ENCODE data around the gene UNK. TPM values are rescaled to one million over a fixed set of nuclear protein-coding genes. Genes with fewer than 3 reads are reported as not detected.

Gene UNK
- total and polyA plus RNA-seq, 2 of the 13 experiments (the other 11 are each of a cell fraction or from before 2014, with no cell fraction given) = 31.6 to 33.0 TPM

- peaks cover 32% of the 10 kb centered on the region for H4K20me1 ChIP-seq (ENCODE audit: insufficient read depth, low read length)
- H2AFZ ChIP-seq (ENCODE audit: low read length) = no peak overlapping the region
- intact Hi-C loops (cut with micrococcal nuclease; ENCODE audit: unreplicated experiment) = no loop called here
- no peaks in the 10 kb centered on the region for H3K9me3 ChIP-seq (ENCODE audit: low read length)
- 96% methylated on average over 4 of the region's 4 CpGs for WGBS (ENCODE audit: low lambda C conversion rate)
- peaks cover 23% of the 10 kb centered on the region for H3K79me2 ChIP-seq (ENCODE audit: insufficient read depth, low read length)
- ChIA-PET POLR2A (interaction anchor here (2.1 to 13.1 kb wide), 7 partner anchors 11 to 102 kb away, joined by 5 to 390 read pairs (median 25); partner anchors contain the start of genes GALK1, TRIM47, UNC13D and UNK), CTCF (ENCODE audit: low intra/inter-chr PET ratio, low total read pairs) (no interaction called here)
- no peak overlapping the region for H3K4me2 ChIP-seq (ENCODE audit: low read depth, low read length)
- no peaks in the 10 kb centered on the region; a peak in 1 of 5 replicates for H3K27me3 ChIP-seq (ENCODE audit: control insufficient read depth in 1 of 2, insufficient read depth in 2 of 2, low read length in 2 of 2)
- TF ChIP-seq ZNF431 (CRISPR knock-in tag; IDR thresholded peaks at IDR 0.05; ENCODE audit: borderline replicate concordance, low read depth) (no peak), TBX3 (IDR thresholded peaks at IDR 0.05; ENCODE audit: borderline replicate concordance) (peak; percentile 10; the same call in 1 of the 2 replicates), FUBP1 (CRISPR knock-in tag; IDR thresholded peaks at IDR 0.05; ENCODE audit: borderline replicate concordance) (no peak), PATZ1 (CRISPR knock-in tag; IDR thresholded peaks at IDR 0.05) (no peak), MEF2D (CRISPR knock-in tag; IDR thresholded peaks at IDR 0.05) (no peak), NFIB (CRISPR knock-in tag; IDR thresholded peaks at IDR 0.05; ENCODE audit: borderline replicate concordance) (0 out of 2 replicates have a peak, but pooled peaks have one; percentile 78), FOXA1 (IDR thresholded peaks at IDR 0.05) (no peak), FOXA1 (CRISPR knock-in tag; IDR thresholded peaks at IDR 0.05) (no peak)
- H3K4me3 ChIP-seq (replicated peaks in 1 of 3; ENCODE audit: insufficient read depth in 1 of 3, low read depth in 2 of 3, low read length in 3 of 3) = no peak overlapping the region
- in situ Hi-C loops (cut with HindIII; ENCODE audit: extremely low pct_ligation_motif_present, low pct_unique_long_range_greater_than_20kb) = no loop called here
- no peak overlapping the region for H3K27ac ChIP-seq (ENCODE audit: extremely low read length, insufficient read depth, low read length)
- ATAC-seq = peak; percentile 13
- peaks cover 72% of the 10 kb centered on the region for H3K4me1 ChIP-seq (ENCODE audit: insufficient read depth, low read length)
- no peak overlapping the region for H3K9ac ChIP-seq (ENCODE audit: insufficient read depth, low read depth, low read length)
- no peak for FAIRE-seq
- no peak for DNase-seq (ENCODE audit: low spot score)
- BruUV-seq (replicated peaks) = no TSS peak
- peaks cover 8 to 9% of the 10 kb centered on the region in 2 experiments; a peak in 4 of 5 replicates for H3K36me3 ChIP-seq (replicated peaks in 1 of 2; ENCODE audit: control insufficient read depth in 1 of 2, insufficient read depth in 2 of 2, low read length in 2 of 2)
Observed at GRCh38 chr17:75774471-75774990, 10.1 kb upstream of the UNK start.

Data from HepG2 (cell line).